BE2C (cell line): Measurements from ENCODE around the gene RAP1GDS1.
"Not testable (repeated sequence)": the region's sequence is repeated elsewhere in the genome, so short reads cannot be mapped to it uniquely, and the experiment has no call there.

Experiments used
- DNase-seq: peaks from one replicate; pipeline ENCODE4 v3.0.0-alpha.2; 2020
- H3K27me3 ChIP-seq: fragments of 250-450 bp; sonication (Bioruptor Pico); 2 replicates; pipeline ENCODE4 v1.5.1; 2020; ENCODE audit warnings: mild to moderate bottlenecking
- H3K36me3 ChIP-seq: fragments of 250-450 bp; sonication (Bioruptor Pico); 2 replicates; pipeline ENCODE4 v1.5.1; 2020; ENCODE audit warnings: mild to moderate bottlenecking
- H3K4me1 ChIP-seq: fragments of 250-450 bp; sonication (Bioruptor Pico); 2 replicates; pipeline ENCODE4 v1.5.1; 2020
- H3K4me3 ChIP-seq: 2 replicates; pipeline ENCODE4 v1.5.1; 2011; ENCODE audit warnings: low read depth, low read length
- H3K9me3 ChIP-seq: fragments of 250-450 bp; sonication (Bioruptor Pico); 2 replicates; pipeline ENCODE4 v1.5.1; 2020
- TF ChIP-seq, protein P1 (sequence below): IDR thresholded peaks from 2 replicates; pipeline ENCODE4 v1.5.1; 2012; ENCODE audit warnings: mild to moderate bottlenecking, low read depth, low read length

The RAP1GDS1 gene

DNA sequence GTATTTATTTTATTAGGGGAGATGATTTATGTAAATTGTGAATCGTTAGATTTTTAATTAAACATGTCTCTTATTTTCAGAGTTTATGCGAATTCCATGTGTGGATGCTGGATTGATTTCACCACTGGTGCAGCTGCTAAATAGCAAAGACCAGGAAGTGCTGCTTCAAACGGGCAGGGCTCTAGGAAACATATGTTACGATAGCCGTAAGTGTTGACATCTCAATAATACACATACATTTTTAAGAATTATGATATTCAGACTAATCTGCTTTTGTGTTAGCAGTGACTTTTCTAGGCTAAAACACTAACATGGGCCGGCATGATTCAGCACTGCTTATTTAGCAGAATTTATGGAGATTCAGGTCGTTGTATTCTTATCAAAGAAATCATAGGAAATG lies 91.2 kb downstream of the RAP1GDS1 start:
- TF ChIP-seq, protein P1, sequence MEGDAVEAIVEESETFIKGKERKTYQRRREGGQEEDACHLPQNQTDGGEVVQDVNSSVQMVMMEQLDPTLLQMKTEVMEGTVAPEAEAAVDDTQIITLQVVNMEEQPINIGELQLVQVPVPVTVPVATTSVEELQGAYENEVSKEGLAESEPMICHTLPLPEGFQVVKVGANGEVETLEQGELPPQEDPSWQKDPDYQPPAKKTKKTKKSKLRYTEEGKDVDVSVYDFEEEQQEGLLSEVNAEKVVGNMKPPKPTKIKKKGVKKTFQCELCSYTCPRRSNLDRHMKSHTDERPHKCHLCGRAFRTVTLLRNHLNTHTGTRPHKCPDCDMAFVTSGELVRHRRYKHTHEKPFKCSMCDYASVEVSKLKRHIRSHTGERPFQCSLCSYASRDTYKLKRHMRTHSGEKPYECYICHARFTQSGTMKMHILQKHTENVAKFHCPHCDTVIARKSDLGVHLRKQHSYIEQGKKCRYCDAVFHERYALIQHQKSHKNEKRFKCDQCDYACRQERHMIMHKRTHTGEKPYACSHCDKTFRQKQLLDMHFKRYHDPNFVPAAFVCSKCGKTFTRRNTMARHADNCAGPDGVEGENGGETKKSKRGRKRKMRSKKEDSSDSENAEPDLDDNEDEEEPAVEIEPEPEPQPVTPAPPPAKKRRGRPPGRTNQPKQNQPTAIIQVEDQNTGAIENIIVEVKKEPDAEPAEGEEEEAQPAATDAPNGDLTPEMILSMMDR, result no peak
- no peaks in the 10 kb centered on the region for H3K9me3 ChIP-seq
- H3K36me3 ChIP-seq, result 0 out of 2 replicates have a peak, but pooled peaks cover 8% of the 10 kb centered on the region
- H3K4me1 ChIP-seq, result no peaks in the 10 kb centered on the region
- H3K27me3 ChIP-seq, result no peaks in the 10 kb centered on the region
- H3K4me3 ChIP-seq, result no peak overlapping the region
- DNase-seq, result no peak

DNA sequence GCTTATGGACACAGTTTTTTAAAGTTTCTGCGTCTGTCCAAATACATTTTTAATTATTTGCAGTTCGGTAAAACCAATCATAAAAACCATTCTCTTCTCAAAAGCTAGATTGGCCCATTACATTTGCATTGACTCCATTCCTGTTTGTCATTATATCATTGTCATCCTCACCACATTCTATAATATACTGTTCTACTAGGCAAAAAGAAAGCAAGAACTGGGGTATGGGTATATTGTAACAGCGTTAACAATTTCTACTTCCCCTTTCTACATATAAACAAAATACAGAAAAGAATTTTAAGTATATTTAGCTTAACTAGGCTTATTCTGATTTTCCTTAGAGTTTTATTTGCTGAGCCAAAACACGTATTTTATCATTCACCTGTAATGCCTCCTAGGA lies 91.8 kb downstream of the RAP1GDS1 start:
- Histone ChIP-seq H3K4me1 (no peaks in the 10 kb centered on the region), H3K4me3 (no peak overlapping the region), H3K27me3 (no peaks in the 10 kb centered on the region), H3K9me3 (no peaks in the 10 kb centered on the region), H3K36me3 (0 out of 2 replicates have a peak, but pooled peaks cover 8% of the 10 kb centered on the region)
- TF ChIP-seq, protein P1, result no peak
- DNase-seq, result no peak

DNA sequence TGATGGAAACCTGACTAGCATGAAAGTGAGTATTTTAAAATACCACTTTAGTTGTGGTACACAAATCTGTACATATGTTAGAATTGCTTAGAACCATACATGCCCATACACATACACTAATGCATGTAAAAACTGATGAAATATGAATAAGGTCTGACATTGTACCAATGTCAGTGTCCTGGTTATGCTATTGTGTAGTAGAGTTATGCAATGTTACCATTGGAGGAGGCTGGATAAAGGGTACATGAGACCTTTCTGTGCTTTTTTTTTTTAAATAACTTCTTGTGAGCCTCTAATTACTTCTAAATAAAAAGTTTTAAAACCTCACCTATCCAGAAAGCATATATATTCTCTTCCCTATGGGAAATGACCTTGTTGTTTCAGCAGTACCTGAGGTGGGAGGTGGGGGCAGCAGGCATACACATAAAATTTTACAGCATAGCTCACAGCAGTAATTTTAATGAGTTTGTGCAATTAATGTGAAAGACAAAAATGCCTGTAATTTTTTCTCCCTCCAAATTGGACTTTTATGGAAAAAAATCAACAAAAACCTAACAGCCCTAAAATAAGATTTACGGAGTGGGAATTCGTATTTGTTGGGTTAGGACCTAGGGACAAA lies 97.6 kb downstream of the RAP1GDS1 start:
- H3K4me3 ChIP-seq, result no peak overlapping the region
- no peaks in the 10 kb centered on the region for H3K36me3 ChIP-seq
- TF ChIP-seq, protein P1, result no peak
- H3K4me1 ChIP-seq, result peaks cover 4% of the 10 kb centered on the region; the same call in 1 of the 2 replicates
- H3K27me3 ChIP-seq, result no peaks in the 10 kb centered on the region
- no peaks in the 10 kb centered on the region for H3K9me3 ChIP-seq
- no peak for DNase-seq

DNA sequence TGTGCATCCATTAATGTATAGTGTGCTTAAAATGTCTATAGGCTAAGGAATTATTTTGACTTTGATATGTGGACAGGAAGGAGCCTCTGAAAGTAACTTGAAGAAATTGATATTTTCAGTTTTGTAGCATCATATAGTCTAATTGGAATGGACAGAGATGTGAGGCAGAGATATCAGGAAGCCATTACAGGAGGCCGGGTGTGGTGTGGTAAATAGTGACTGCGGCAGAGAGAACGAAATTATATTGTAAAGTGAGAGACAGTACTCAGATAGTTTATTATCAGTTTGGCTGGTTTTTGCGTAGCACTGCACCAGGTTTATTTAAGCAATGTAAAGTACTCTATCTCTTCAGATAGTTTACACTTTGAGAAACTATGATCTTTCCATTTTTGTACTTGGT lies 98.5 kb downstream of the RAP1GDS1 start:
- Histone ChIP-seq H3K4me3 (no peak overlapping the region), H3K27me3 (no peaks in the 10 kb centered on the region), H3K36me3 (no peaks in the 10 kb centered on the region), H3K9me3 (no peaks in the 10 kb centered on the region), H3K4me1 (peaks cover 4% of the 10 kb centered on the region; the same call in 1 of the 2 replicates)
- no peak for DNase-seq
- TF ChIP-seq, protein P1, result no peak

DNA sequence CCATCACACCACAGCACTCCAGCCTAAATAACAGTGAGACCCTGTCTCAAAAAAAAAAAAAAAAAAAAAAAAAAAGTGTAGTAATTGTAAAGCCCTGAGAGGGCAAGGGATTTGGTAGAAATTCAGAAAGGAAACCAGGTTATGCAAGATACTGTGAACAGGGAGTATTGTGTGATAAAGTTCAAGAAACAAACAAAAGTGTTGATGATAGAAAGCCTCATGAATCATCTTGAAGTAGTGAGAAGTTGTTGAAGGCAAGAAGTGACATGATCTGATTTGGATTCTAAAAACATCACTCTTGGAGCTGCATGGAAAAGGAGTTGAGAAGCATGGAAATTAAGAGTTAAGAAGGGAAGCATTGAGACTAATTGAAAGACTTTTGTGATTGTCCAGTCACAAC lies 102.2 kb downstream of the RAP1GDS1 start:
- H3K4me1 ChIP-seq, result peaks cover 4% of the 10 kb centered on the region; the same call in 1 of the 2 replicates
- H3K9me3 ChIP-seq, result no peaks in the 10 kb centered on the region
- TF ChIP-seq, protein P1, result no peak
- H3K36me3 ChIP-seq, result peaks cover 8% of the 10 kb centered on the region
- H3K4me3 ChIP-seq, result no peak overlapping the region
- no peaks in the 10 kb centered on the region for H3K27me3 ChIP-seq
- no peak for DNase-seq

DNA sequence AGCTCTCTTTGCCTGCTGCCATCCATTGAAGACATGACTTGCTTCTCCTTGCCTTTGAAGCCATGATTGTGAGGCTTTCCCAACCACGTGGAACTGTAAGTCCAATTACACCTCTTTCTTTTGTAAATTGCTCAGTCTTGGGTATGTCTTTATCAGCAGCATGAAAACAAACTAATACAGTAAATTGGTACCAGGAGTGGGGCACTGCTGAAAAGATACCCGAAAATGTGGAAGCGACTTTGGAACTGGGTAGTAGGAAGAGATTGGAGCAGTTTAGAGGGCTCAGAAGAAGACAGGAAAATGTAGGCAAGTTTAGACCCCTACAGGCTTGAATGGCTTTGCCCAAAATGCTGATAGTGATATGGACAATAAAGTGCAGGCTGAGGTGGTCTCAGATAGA lies 105.1 kb downstream of the RAP1GDS1 start:
- DNase-seq, H3K27me3 ChIP-seq, H3K4me1 ChIP-seq, H3K9me3 ChIP-seq, H3K4me3 ChIP-seq: not testable (repeated sequence)
- H3K36me3 ChIP-seq, result peaks cover 11% of the 10 kb centered on the region

DNA sequence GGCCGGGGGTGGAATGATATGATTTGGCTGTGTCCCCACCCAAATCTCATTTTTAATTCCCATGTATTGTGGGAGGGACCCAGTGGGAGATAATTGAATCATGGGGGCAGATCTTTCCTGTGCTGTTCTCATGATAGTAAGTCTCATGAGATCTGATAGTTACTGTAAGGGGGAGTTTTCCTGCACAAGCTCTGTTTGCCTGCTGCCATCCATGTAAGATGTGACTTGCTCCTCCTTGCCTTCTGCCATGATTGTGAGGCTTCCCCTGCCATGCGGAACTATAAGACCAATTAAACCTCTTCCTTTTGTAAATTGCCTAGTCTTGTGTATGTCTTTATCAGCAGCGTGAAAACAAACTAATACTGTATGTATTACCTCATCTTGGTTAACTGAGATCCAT lies 106.8 kb downstream of the RAP1GDS1 start:
- not testable (repeated sequence) for H3K4me1 ChIP-seq, H3K27me3 ChIP-seq, H3K4me3 ChIP-seq, DNase-seq, H3K9me3 ChIP-seq
- peaks cover 11% of the 10 kb centered on the region for H3K36me3 ChIP-seq
